CD14-positive monocyte (primary cell): Measurements from ENCODE around the gene GPR15. TPM values are rescaled to one million over a fixed set of nuclear protein-coding genes. Genes with fewer than 3 reads are reported as not detected.

Experiments
- DNase-seq, 3 donors: peaks; one replicate each; pipeline ENCODE4 v3.0.0-alpha.2; 2011 to 2022
- H2AFZ ChIP-seq: 2 replicates; pipeline ENCODE4 v1.6.0; 2012; ENCODE audit warnings: mild to moderate bottlenecking, low read depth, low read length, inconsistent platforms; ENCODE audit not compliant: insufficient read depth, poor library complexity, severe bottlenecking
- H3K27ac ChIP-seq, 2 donors: 1 replicate in 1 of 2; 2 replicates in 1 of 2; pipeline ENCODE4 v1.5.1; 2012 to 2013; ENCODE audit warnings: low read length in 2 of 2, control low read depth in 1 of 2, inconsistent platforms in 1 of 2, low read depth in 1 of 2, mild to moderate bottlenecking in 1 of 2
- H3K27me3 ChIP-seq, 2 donors: one replicate each; pipeline versions ENCODE4 v1.6.0 to v1.6.1; 2011 to 2013; ENCODE audit warnings: low read length in 2 of 2; ENCODE audit not compliant: control insufficient read depth in 2 of 2, insufficient read depth in 2 of 2
- H3K36me3 ChIP-seq, 2 donors: replicated peaks in 1 of 2; 1 replicate in 1 of 2; 2 replicates in 1 of 2; pipeline versions ENCODE4 v1.5.1 to v1.6.1; 2012 to 2013; ENCODE audit warnings: low read length in 2 of 2, control low read depth in 1 of 2, inconsistent platforms in 1 of 2, mild to moderate bottlenecking in 1 of 2; ENCODE audit not compliant: insufficient read depth in 2 of 2, control insufficient read depth in 1 of 2
- H3K4me1 ChIP-seq, 2 donors: 1 replicate in 1 of 2; 2 replicates in 1 of 2; pipeline versions ENCODE4 v1.5.1 to v1.6.1; 2012 to 2013; ENCODE audit warnings: low read length in 2 of 2, control low read depth in 1 of 2, inconsistent platforms in 1 of 2, mild to moderate bottlenecking in 1 of 2, moderate library complexity in 1 of 2; ENCODE audit not compliant: insufficient read depth in 2 of 2, control insufficient read depth in 1 of 2
- H3K4me2 ChIP-seq: replicated peaks from 2 replicates; pipeline ENCODE3; 2012; ENCODE audit warnings: low read length, moderate library complexity, mild to moderate bottlenecking; ENCODE audit not compliant: poor library complexity, severe bottlenecking; ENCODE audit errors: extremely low read depth
- H3K4me3 ChIP-seq, 3 experiments: fragments of 200-600 bp in 1 of 3; sonication (generic) in 1 of 3; replicated peaks in 1 of 3; 1 replicate in 2 of 3; 2 replicates in 1 of 3; pipeline ENCODE4 v1.5.1; 2011 to 2013; ENCODE audit warnings: low read length in 3 of 3, mild to moderate bottlenecking in 3 of 3, control low read depth in 2 of 3, low read depth in 2 of 3, inconsistent platforms in 1 of 3, moderate library complexity in 1 of 3
- H3K79me2 ChIP-seq: 2 replicates; pipeline ENCODE4 v1.6.0; 2012; ENCODE audit warnings: mild to moderate bottlenecking, control low read depth, inconsistent platforms, low read length, moderate library complexity; ENCODE audit not compliant: insufficient read depth
- H3K9ac ChIP-seq: 2 replicates; pipeline ENCODE4 v1.6.0; 2017; ENCODE audit warnings: low read length, mild to moderate bottlenecking; ENCODE audit not compliant: insufficient read depth, poor library complexity, severe bottlenecking
- H3K9me3 ChIP-seq, 2 donors: replicated peaks in 1 of 2; 1 replicate in 1 of 2; 2 replicates in 1 of 2; pipeline versions ENCODE4 v1.5.1 to v1.6.1; 2012 to 2013; ENCODE audit warnings: low read length in 2 of 2, control low read depth in 1 of 2; ENCODE audit not compliant: control insufficient read depth in 1 of 2, insufficient read depth in 1 of 2
- H4K20me1 ChIP-seq: 2 replicates; pipeline ENCODE4 v1.6.0; 2012; ENCODE audit warnings: mild to moderate bottlenecking, low read length, control low read depth, moderate library complexity; ENCODE audit not compliant: insufficient read depth
- H3K27ac Mint-ChIP-seq, 7 donors: one replicate each; pipeline ENCODE4 v1.8.0; 2020; ENCODE audit warnings: mild to moderate bottlenecking in 7 of 7, mixed read lengths in 7 of 7, moderate library complexity in 6 of 7, inconsistent platforms in 2 of 7
- H3K27me3 Mint-ChIP-seq, 3 donors: one replicate each; pipeline ENCODE4 v1.8.0; 2021 to 2022; ENCODE audit warnings: low read depth in 3 of 3, mild to moderate bottlenecking in 3 of 3, mixed read lengths in 3 of 3, moderate library complexity in 3 of 3, inconsistent platforms in 1 of 3
- H3K36me3 Mint-ChIP-seq, 2 donors: one replicate each; pipeline ENCODE4 v1.8.0; 2020; ENCODE audit warnings: mixed read lengths in 2 of 2, inconsistent platforms in 1 of 2, mild to moderate bottlenecking in 1 of 2
- H3K4me1 Mint-ChIP-seq: one replicate; pipeline ENCODE4 v1.8.0; 2020; ENCODE audit warnings: mild to moderate bottlenecking, mixed read lengths
- H3K4me3 Mint-ChIP-seq, 2 donors: one replicate each; pipeline ENCODE4 v1.8.0; 2020; ENCODE audit warnings: mild to moderate bottlenecking in 2 of 2, mixed read lengths in 2 of 2, moderate library complexity in 1 of 2
- H3K9me3 Mint-ChIP-seq, 7 donors: one replicate each; pipeline ENCODE4 v1.8.0; 2020 to 2022; ENCODE audit warnings: mixed read lengths in 7 of 7, mild to moderate bottlenecking in 6 of 7, moderate library complexity in 6 of 7, inconsistent platforms in 2 of 7
- CTCF ChIP-seq: fragments of 200-600 bp; IDR thresholded peaks from one replicate; pipeline ENCODE4 v1.8.0; 2022; ENCODE audit warnings: antibody characterized with exemption, mild to moderate bottlenecking
- WGBS: methylation state at CpG from one replicate; pipeline ENCODE4 v1.1.5; 2013; ENCODE audit warnings: missing lambda C conversion rate; ENCODE audit not compliant: insufficient coverage; 5-methylcytosine and 5-hydroxymethylcytosine counted together
- intact Hi-C, 2 donors: fragments of 100-400 bp; cut with micrococcal nuclease; formaldehyde crosslinking; loops; one replicate each; pipeline versions ENCODE4 v1.15.0 to v1.15.1; 2023
- polyA plus RNA-seq, 3 donors: library from polyadenylated mRNA; depleted of rRNA in 1 of 3; unstranded in 2 of 3; stranded (reverse) in 1 of 3; fragments of 300-500 nt in 2 of 3; fragments of >200 nt in 1 of 3; fragmentation: Illumina TruSeq in 2 of 3; gene quantifications; 1 replicate in 2 of 3; 2 replicates in 1 of 3; pipeline ENCODE4 v1.2.3, GENCODE V29; 2012 to 2021

The GPR15 gene
- polyA plus RNA-seq, 3 donors: not detected

GRCh38 chr3:98530676-98531075 lies 1.1 kb upstream of the GPR15 start:
- no peak overlapping the region for H2AFZ ChIP-seq
- Mint-ChIP-seq H3K9me3 (no peaks in the 10 kb centered on the region), H3K4me1 (peaks cover 9% of the 10 kb centered on the region), H3K27me3 (peaks cover 0 to 13% (median 0%) of the 10 kb centered on the region in 3 donors), H3K27ac (no peak overlapping the region), H3K4me3 (no peak overlapping the region), H3K36me3 (no peaks in the 10 kb centered on the region)
- intact Hi-C loops: no loop called here
- no peaks in the 10 kb centered on the region for H3K4me1 ChIP-seq
- no peak overlapping the region for H3K9ac ChIP-seq
- DNase-seq: no peak
- no peak overlapping the region for H3K4me3 ChIP-seq
- no peak overlapping the region for H3K27ac ChIP-seq
- peaks cover 0 to 3% of the 10 kb centered on the region in 2 donors for H3K27me3 ChIP-seq
- H3K79me2 ChIP-seq: no peaks in the 10 kb centered on the region
- no peaks in the 10 kb centered on the region for H3K36me3 ChIP-seq
- H3K9me3 ChIP-seq: no peaks in the 10 kb centered on the region
- TF ChIP-seq CTCF: no peak
- no CpG with 5 or more reads among the region's 2 CpGs for WGBS
- no peaks in the 10 kb centered on the region for H4K20me1 ChIP-seq
- H3K4me2 ChIP-seq: no peak overlapping the region

- Histone ChIP-seq H3K36me3 (no peaks in the 10 kb centered on the region), H3K9me3 (no peaks in the 10 kb centered on the region), H4K20me1 (no peaks in the 10 kb centered on the region), H3K27ac (no peak overlapping the region), H3K4me3 (no peak overlapping the region), H3K4me1 (no peaks in the 10 kb centered on the region), H3K27me3 (peaks cover 0 to 3% of the 10 kb centered on the region in 2 donors), H3K4me2 (no peak overlapping the region), H3K79me2 (no peaks in the 10 kb centered on the region), H2AFZ (no peak overlapping the region), H3K9ac (no peak overlapping the region)
- DNase-seq: no peak
- Mint-ChIP-seq H3K27ac (no peak overlapping the region), H3K27me3 (peaks cover 0 to 13% (median 0%) of the 10 kb centered on the region in 3 donors), H3K9me3 (no peaks in the 10 kb centered on the region), H3K4me3 (no peak overlapping the region), H3K4me1 (peaks cover 9% of the 10 kb centered on the region), H3K36me3 (no peaks in the 10 kb centered on the region)
- intact Hi-C loops: no loop called here
- no peak for TF ChIP-seq CTCF
- WGBS: 95% methylated on average over 5 of the region's 5 CpGs
These were observed 478 bp downstream of the GPR15 start for GRCh38 chr3:98532275-98532637.
